ENCODE measurements around the gene PRRC2C. TPM values are rescaled to one million over a fixed set of nuclear protein-coding genes. Genes with fewer than 3 reads are reported as not detected.

Gene PRRC2C
- total RNA-seq, 1 experiment from 2014 or later: 136 TPM

DNA sequence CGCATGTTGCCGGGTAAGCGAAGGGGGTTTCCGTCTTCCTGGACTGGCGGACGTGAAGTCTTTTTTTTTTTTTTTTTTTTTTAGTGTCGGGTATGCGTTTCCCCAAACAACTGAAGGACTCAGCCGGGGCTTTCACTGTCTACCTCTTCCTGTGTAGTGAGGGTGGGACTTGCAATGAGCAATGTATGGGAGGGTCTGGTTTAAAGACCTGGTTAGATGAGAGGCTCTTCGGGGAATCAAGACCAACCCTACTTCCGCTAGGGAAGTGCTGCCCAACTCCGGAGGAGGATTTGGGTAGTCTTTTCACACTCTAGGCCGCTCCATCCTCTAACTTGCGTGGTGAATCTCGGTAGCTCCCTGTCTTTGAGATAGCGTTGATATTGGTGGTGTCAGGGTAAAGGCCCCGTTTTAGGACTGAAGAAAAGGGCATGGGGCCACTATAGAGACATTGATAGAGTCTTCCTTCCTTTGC, 754 bp downstream of the PRRC2C start:
- intact Hi-C loops (cut with micrococcal nuclease; ENCODE audit: unreplicated experiment): loop anchor here (10.0 kb wide), 2 partner anchors 101 to 171 kb away; partner anchors contain the start of gene FMO4
- H2AFZ ChIP-seq: peak overlapping the region; percentile 92

DNA sequence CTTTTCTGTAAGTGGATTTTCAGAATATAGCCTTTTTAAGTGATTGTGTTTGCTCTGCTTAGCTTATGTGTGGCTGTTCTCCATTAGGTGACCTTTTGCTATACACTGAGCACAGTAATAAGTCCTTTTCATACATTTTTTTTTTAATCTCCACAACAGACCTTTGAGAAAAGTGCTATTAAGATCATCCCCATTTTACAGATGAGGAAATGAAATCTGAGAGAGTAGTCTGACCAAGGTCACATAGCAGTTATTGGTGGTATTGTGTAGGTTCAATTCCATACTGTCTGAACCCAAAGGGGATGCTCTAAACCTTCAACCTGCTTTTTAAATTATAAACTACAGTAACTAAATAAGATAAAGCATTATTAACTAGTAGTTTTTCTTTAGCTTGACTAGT, 1.7 kb downstream of the PRRC2C start:
- POLR2A ChIA-PET (ENCODE audit: unreplicated experiment): interaction anchor here (0.5 kb wide), 1 partner anchor 166 kb away, joined by 4 read pairs; no protein-coding TSS in a partner anchor

More for the DNA sequence above, 754 bp downstream of the PRRC2C start:
- POLR2A ChIA-PET (ENCODE audit: unreplicated experiment): interaction anchor here (0.5 kb wide), 1 partner anchor 1407 kb away, joined by 6 read pairs; no protein-coding TSS in a partner anchor
- H3K79me2 ChIP-seq (ENCODE audit: low read depth): peaks cover 57% of the 10 kb centered on the region
- no peaks in the 10 kb centered on the region for H3K27me3 ChIP-seq (ENCODE audit: insufficient read depth, low read depth)
- H3F3A ChIP-seq (ENCODE audit: insufficient read depth, low read depth): no peaks in the 10 kb centered on the region
- peaks cover 49% of the 10 kb centered on the region for H4K20me1 ChIP-seq (ENCODE audit: insufficient read depth)
- H3K9me3 ChIP-seq (ENCODE audit: insufficient read depth, low read depth): no peaks in the 10 kb centered on the region
- no TSS peak for BruUV-seq (replicated peaks)
- no peaks in the 10 kb centered on the region for H3K9me2 ChIP-seq (ENCODE audit: insufficient read depth)
- CTCF ChIA-PET: interaction anchor here (0.6 kb wide), 1 partner anchor 45 kb away, joined by 3 read pairs; no protein-coding TSS in a partner anchor
- TF ChIP-seq, protein P1, sequence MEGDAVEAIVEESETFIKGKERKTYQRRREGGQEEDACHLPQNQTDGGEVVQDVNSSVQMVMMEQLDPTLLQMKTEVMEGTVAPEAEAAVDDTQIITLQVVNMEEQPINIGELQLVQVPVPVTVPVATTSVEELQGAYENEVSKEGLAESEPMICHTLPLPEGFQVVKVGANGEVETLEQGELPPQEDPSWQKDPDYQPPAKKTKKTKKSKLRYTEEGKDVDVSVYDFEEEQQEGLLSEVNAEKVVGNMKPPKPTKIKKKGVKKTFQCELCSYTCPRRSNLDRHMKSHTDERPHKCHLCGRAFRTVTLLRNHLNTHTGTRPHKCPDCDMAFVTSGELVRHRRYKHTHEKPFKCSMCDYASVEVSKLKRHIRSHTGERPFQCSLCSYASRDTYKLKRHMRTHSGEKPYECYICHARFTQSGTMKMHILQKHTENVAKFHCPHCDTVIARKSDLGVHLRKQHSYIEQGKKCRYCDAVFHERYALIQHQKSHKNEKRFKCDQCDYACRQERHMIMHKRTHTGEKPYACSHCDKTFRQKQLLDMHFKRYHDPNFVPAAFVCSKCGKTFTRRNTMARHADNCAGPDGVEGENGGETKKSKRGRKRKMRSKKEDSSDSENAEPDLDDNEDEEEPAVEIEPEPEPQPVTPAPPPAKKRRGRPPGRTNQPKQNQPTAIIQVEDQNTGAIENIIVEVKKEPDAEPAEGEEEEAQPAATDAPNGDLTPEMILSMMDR (conservative IDR thresholded peaks at IDR 0.05): no peak
- TF ChIP-seq EZH2 (IDR thresholded peaks at IDR 0.05; ENCODE audit: low read depth): no peak
- peak overlapping the region; percentile 96 for H3K4me3 ChIP-seq
- H3K4me2 ChIP-seq: peak overlapping the region; percentile 89
- peaks cover 20% of the 10 kb centered on the region; the same call in 1 of the 2 replicates for H3K36me3 ChIP-seq (ENCODE audit: low read depth)
- peaks cover 18% of the 10 kb centered on the region for H3K4me1 ChIP-seq (replicated peaks; ENCODE audit: insufficient read depth)
- H3K27ac ChIP-seq: peak overlapping the region; percentile 95
- DNase-seq: peak; percentile 31 to 59

DNA sequence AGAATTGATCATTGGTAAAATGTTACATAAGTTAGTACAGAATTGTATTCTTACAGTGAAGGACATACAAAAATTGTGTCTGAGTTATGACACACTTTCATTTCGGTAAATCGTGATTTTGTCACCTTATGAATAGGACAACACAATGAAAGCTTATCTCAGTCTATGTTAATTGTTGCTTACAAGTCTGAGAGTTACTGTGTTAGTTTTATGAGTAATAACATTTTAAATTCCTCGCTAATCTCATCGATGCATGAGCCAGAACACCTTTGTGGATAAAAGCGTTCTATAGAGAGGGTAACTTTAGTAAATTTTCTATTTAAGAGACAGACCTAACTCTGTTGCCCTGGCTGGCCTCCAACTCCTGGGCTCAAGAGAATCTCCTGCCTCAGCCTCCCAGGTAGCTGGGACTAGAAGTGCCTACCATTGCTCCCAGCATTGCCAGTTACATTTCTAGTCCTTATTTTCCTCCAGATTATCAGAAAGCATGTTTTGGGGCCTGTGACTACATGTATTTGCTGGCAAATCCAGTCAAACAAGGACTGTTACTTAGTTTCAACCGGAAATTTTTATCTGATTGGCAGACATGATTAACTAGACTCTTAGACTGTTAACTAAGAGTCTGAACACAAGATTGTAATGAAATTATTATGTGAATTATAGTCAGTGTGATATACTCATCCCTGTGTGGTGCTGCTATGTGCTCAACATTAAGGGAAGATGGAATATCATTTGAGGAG, 3.0 kb downstream of the PRRC2C start:
- Histone ChIP-seq H4K20me1 (ENCODE audit: insufficient read depth) (peaks cover 67% of the 10 kb centered on the region), H3K9me3 (ENCODE audit: insufficient read depth, low read depth) (no peaks in the 10 kb centered on the region)
- CTCF ChIA-PET: no interaction called here

More for the DNA sequence above, 1.7 kb downstream of the PRRC2C start:
- DNase-seq: no peak
- Histone ChIP-seq H3K9me2 (ENCODE audit: insufficient read depth) (no peaks in the 10 kb centered on the region), H3K4me2 (peak overlapping the region; percentile 89), H4K20me1 (ENCODE audit: insufficient read depth) (peaks cover 59% of the 10 kb centered on the region), H3K4me3 (peak overlapping the region; percentile 96), H3K4me1 (replicated peaks; ENCODE audit: insufficient read depth) (peaks cover 18% of the 10 kb centered on the region), H3F3A (ENCODE audit: insufficient read depth, low read depth) (no peaks in the 10 kb centered on the region), H3K79me2 (ENCODE audit: low read depth) (peaks cover 67% of the 10 kb centered on the region), H3K36me3 (ENCODE audit: low read depth) (peaks cover 24% of the 10 kb centered on the region; the same call in 1 of the 2 replicates), H3K27me3 (ENCODE audit: insufficient read depth, low read depth) (no peaks in the 10 kb centered on the region), H2AFZ (no peak overlapping the region), H3K9me3 (ENCODE audit: insufficient read depth, low read depth) (no peaks in the 10 kb centered on the region), H3K27ac (no peak overlapping the region)
- intact Hi-C loops (cut with micrococcal nuclease; ENCODE audit: unreplicated experiment): loop anchor here (10.0 kb wide), 2 partner anchors 102 to 172 kb away; partner anchors contain the start of gene FMO4
- TF ChIP-seq, protein P1 (conservative IDR thresholded peaks at IDR 0.05): no peak
- TF ChIP-seq EZH2 (IDR thresholded peaks at IDR 0.05; ENCODE audit: low read depth): no peak
- no TSS peak for BruUV-seq (replicated peaks)
- CTCF ChIA-PET: no interaction called here

More for the DNA sequence above, 3.0 kb downstream of the PRRC2C start:
- H3K36me3 ChIP-seq (ENCODE audit: low read depth): peaks cover 24% of the 10 kb centered on the region; the same call in 1 of the 2 replicates
- POLR2A ChIA-PET (ENCODE audit: unreplicated experiment): no interaction called here
- H3F3A ChIP-seq (ENCODE audit: insufficient read depth, low read depth): no peaks in the 10 kb centered on the region
- BruUV-seq (replicated peaks): no TSS peak
- H3K4me3 ChIP-seq: no peak overlapping the region
- H3K27ac ChIP-seq: no peak overlapping the region
- peaks cover 18% of the 10 kb centered on the region for H3K4me1 ChIP-seq (replicated peaks; ENCODE audit: insufficient read depth)
- H3K27me3 ChIP-seq (ENCODE audit: insufficient read depth, low read depth): no peaks in the 10 kb centered on the region
- DNase-seq: no peak
- intact Hi-C loops (cut with micrococcal nuclease; ENCODE audit: unreplicated experiment): loop anchor here (10.0 kb wide), 2 partner anchors 104 to 174 kb away; partner anchors contain the start of gene FMO4
- TF ChIP-seq EZH2 (IDR thresholded peaks at IDR 0.05; ENCODE audit: low read depth): no peak
- TF ChIP-seq, protein P1 (conservative IDR thresholded peaks at IDR 0.05): no peak
- no peak overlapping the region for H2AFZ ChIP-seq
- peak overlapping the region; percentile 89 for H3K4me2 ChIP-seq
- peaks cover 80% of the 10 kb centered on the region for H3K79me2 ChIP-seq (ENCODE audit: low read depth)
- no peaks in the 10 kb centered on the region for H3K9me2 ChIP-seq (ENCODE audit: insufficient read depth)

Data from PC-9 (cell line).